Endothelial cell of umbilical vein (primary cell): ENCODE results near the gene DDX49. TPM values are rescaled to one million over a fixed set of nuclear protein-coding genes. Genes with fewer than 3 reads are reported as not detected.

Source experiments
- BruUV-seq: library from RNA; stranded (reverse); fragments of 400-500 nt; replicated peaks from 2 replicates; lab custom pipeline; 2021; lab: Mats Ljungman, UMichigan
- CTCF ChIA-PET: fragments of 300-600, 350-600 bp; sonication (Branson Sonifier 250); formaldehyde crosslinking; loops from one replicate; lab custom pipeline; 2021; ENCODE audit warnings: antibody characterized with exemption, inconsistent platforms; lab: Charles Lee
- POLR2A ChIA-PET: fragments of 300-600, 350-600 bp; sonication (Branson Sonifier 250); formaldehyde crosslinking; loops from one replicate; lab custom pipeline; 2021; ENCODE audit warnings: antibody characterized with exemption, inconsistent platforms; lab: Charles Lee
- DNase-seq: peaks from one replicate; pipeline ENCODE4 v3.0.0-alpha.2; 2011; ENCODE audit warnings: low read depth, low spot score
- FAIRE-seq: peaks from 2 replicates; lab custom pipeline; 2011; peaks lifted over from hg19 to GRCh38; lab: Jason Lieb, UNC
- H2AFZ ChIP-seq: 2 replicates; pipeline ENCODE4 v1.6.0; 2012; ENCODE audit warnings: low read depth, low read length, control low read depth, inconsistent platforms
- H3K27ac ChIP-seq: 2 replicates; pipeline ENCODE4 v1.5.1; 2011; ENCODE audit warnings: low read depth, mild to moderate bottlenecking, control low read depth, low read length, moderate library complexity; ENCODE audit not compliant: insufficient read depth
- H3K27me3 ChIP-seq, 2 experiments: 2 replicates each; pipeline versions ENCODE4 v1.6.0 to v1.6.1; 2011; ENCODE audit warnings: low read length in 2 of 2, mixed read lengths in 1 of 2; ENCODE audit not compliant: control insufficient read depth in 2 of 2, insufficient read depth in 2 of 2
- H3K36me3 ChIP-seq, 2 experiments: 2 replicates in 1 of 2; 3 replicates in 1 of 2; pipeline ENCODE4 v1.5.1; 2011; ENCODE audit warnings: low read length in 2 of 2, mild to moderate bottlenecking in 1 of 2, moderate library complexity in 1 of 2; ENCODE audit not compliant: control insufficient read depth in 2 of 2, insufficient read depth in 2 of 2; ENCODE audit errors: extremely low read depth in 1 of 2
- H3K4me1 ChIP-seq: 3 replicates; pipeline ENCODE4 v1.5.1; 2011; ENCODE audit warnings: mild to moderate bottlenecking, low read length; ENCODE audit not compliant: control insufficient read depth, insufficient read depth; ENCODE audit errors: extremely low read depth
- H3K4me2 ChIP-seq: 2 replicates; pipeline ENCODE4 v1.6.1; 2011; ENCODE audit warnings: low read length, control low read depth, mixed read lengths; ENCODE audit not compliant: insufficient read depth
- H3K4me3 ChIP-seq, 3 experiments: fragments of 200-600 bp in 1 of 3; sonication (generic), shearing (Covaris generic) in 1 of 3; replicated peaks in 1 of 3; 2 replicates each; pipeline ENCODE4 v1.5.1; 2011 to 2016; ENCODE audit warnings: control low read depth in 3 of 3, low read length in 3 of 3, mild to moderate bottlenecking in 2 of 3, inconsistent platforms in 1 of 3, low read depth in 1 of 3, moderate library complexity in 1 of 3; ENCODE audit not compliant: insufficient read depth in 1 of 3
- H3K79me2 ChIP-seq: 2 replicates; pipeline ENCODE4 v1.6.0; 2012; ENCODE audit warnings: low read length, inconsistent platforms; ENCODE audit not compliant: control insufficient read depth, insufficient read depth
- H3K9ac ChIP-seq: replicated peaks from 2 replicates; pipeline ENCODE3; 2011; ENCODE audit warnings: low read length, control low read depth; ENCODE audit not compliant: insufficient read depth; ENCODE audit errors: extremely low read depth
- H3K9me1 ChIP-seq: replicated peaks from 3 replicates; pipeline ENCODE4 v1.6.0; 2011; ENCODE audit warnings: mild to moderate bottlenecking, low read length; ENCODE audit not compliant: control insufficient read depth, insufficient read depth; ENCODE audit errors: extremely low read depth
- H3K9me3 ChIP-seq: replicated peaks from 2 replicates; pipeline ENCODE4 v1.5.1; 2012; ENCODE audit warnings: low read length, inconsistent platforms; ENCODE audit not compliant: control insufficient read depth, insufficient read depth
- H4K20me1 ChIP-seq: replicated peaks from 2 replicates; pipeline ENCODE3; 2011; ENCODE audit warnings: mild to moderate bottlenecking, low read length; ENCODE audit not compliant: control insufficient read depth, insufficient read depth; ENCODE audit errors: extremely low read depth
- EZH2 ChIP-seq: IDR thresholded peaks from 2 replicates; pipeline ENCODE4 v1.6.1; 2012; ENCODE audit warnings: borderline replicate concordance, low read depth, mild to moderate bottlenecking, moderate library complexity, low read length, inconsistent platforms; ENCODE audit not compliant: severe bottlenecking
- FOS ChIP-seq: IDR thresholded peaks from 2 replicates; pipeline ENCODE4 v1.6.1; 2011; ENCODE audit warnings: mild to moderate bottlenecking, low read length, moderate library complexity, borderline replicate concordance; ENCODE audit not compliant: insufficient read depth
- GATA2 ChIP-seq: IDR thresholded peaks from 2 replicates; pipeline ENCODE4 v1.7.0; 2011; ENCODE audit warnings: low read depth, mild to moderate bottlenecking, moderate library complexity, mixed read lengths, low read length; ENCODE audit not compliant: insufficient read length, insufficient read depth
- JUN ChIP-seq: IDR thresholded peaks from 2 replicates; pipeline ENCODE4 v1.6.1; 2011; ENCODE audit warnings: borderline replicate concordance, low read depth; ENCODE audit not compliant: insufficient read length, insufficient read depth
- MYC ChIP-seq: IDR thresholded peaks from one replicate; pipeline ENCODE4 v1.6.1; 2011; ENCODE audit warnings: mild to moderate bottlenecking, low read depth, low read length
- POLR2A ChIP-seq: IDR thresholded peaks from 2 replicates; pipeline ENCODE4 v1.6.1; 2012; ENCODE audit warnings: low read depth, mild to moderate bottlenecking, control low read depth, low read length
- POLR2AphosphoS5 ChIP-seq: IDR thresholded peaks from 2 replicates; pipeline ENCODE4 v1.6.1; 2012; ENCODE audit warnings: low read depth, mild to moderate bottlenecking, control low read depth, low read length, moderate library complexity; ENCODE audit not compliant: insufficient read depth
- dilution Hi-C: fragments of 300-500 bp; cut with MboI; formaldehyde crosslinking; loops from one replicate; pipeline ENCODE4 v1.15.0; 2019; ENCODE audit warnings: low sequenced_read_pairs; ENCODE audit not compliant: extremely low pct_ligation_motif_present
- intact Hi-C: fragments of 100-400 bp; cut with micrococcal nuclease; formaldehyde crosslinking; loops from one replicate; pipeline ENCODE4 v1.10.0; 2022
- polyA plus RNA-seq, 4 experiments: library from polyadenylated mRNA; depleted of rRNA in 3 of 4; stranded (reverse) in 3 of 4; unstranded in 1 of 4; fragments of >200 nt; gene quantifications; 2 replicates each; pipeline versions ENCODE4 v1.2.1 to v1.2.3, GENCODE V29; 2011 to 2012; ENCODE audit warnings: missing spikeins in 1 of 4
- total RNA-seq: library from RNA; stranded (reverse); gene quantifications from 2 replicates; pipeline ENCODE4 v1.2.3, GENCODE V29; 2021
- TF ChIP-seq, protein P1 (sequence below), 2 donors: IDR thresholded peaks; 1 replicate in 1 of 2; 2 replicates in 1 of 2; pipeline ENCODE4 v1.5.1; 2011; ENCODE audit warnings: low read length in 2 of 2, mild to moderate bottlenecking in 2 of 2, moderate library complexity in 2 of 2, control low read depth in 1 of 2, inconsistent platforms in 1 of 2, low read depth in 1 of 2; ENCODE audit not compliant: insufficient read depth in 1 of 2; ENCODE audit errors: extremely low read depth in 1 of 2
- TF ChIP-seq, protein P2 (sequence below): IDR thresholded peaks from 2 replicates; pipeline ENCODE4 v1.6.1; 2011; ENCODE audit not compliant: insufficient read depth, insufficient read length

DDX49 gene
- total and polyA plus RNA-seq, 2 donors (not counting 3 experiments of a cell fraction or from before 2014, with no cell fraction given), result 51.9 to 60.1 TPM

DNA sequence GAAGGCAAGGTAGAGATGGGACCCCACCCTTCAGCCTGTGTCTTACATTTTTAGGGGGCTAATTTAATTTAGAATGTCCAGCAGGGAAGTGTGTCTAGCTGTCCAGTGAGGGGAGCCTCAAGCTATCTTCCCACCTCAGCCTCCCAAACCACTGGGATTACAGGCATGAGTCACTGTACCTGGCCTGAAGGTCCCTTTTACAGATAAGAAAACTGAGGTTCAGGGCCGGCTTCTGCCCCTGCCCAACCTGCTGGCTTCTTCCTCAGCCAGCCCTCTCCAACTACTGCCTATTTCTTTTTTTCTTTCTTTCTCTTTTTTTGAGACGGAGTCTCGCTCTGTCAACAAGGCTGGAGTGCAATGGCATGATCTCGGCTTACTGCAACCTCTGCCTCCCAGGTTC, 40.9 kb downstream of the DDX49 start:
- CTCF ChIA-PET, result interaction anchor here (1.0 kb wide), 1 partner anchor 27 kb away, joined by 4 read pairs; no protein-coding TSS in a partner anchor
- POLR2A ChIA-PET, result interaction anchor here (0.9 kb wide), 1 partner anchor 22 kb away, joined by 3 read pairs; no protein-coding TSS in a partner anchor
- Histone ChIP-seq H2AFZ (no peak overlapping the region), H3K27me3 (no peaks in the 10 kb centered on the region), H4K20me1 (no peaks in the 10 kb centered on the region), H3K79me2 (no peaks in the 10 kb centered on the region), H3K36me3 (no peaks in the 10 kb centered on the region), H3K9ac (no peak overlapping the region), H3K27ac (no peak overlapping the region), H3K9me1 (no peaks in the 10 kb centered on the region), H3K4me1 (no peaks in the 10 kb centered on the region), H3K4me2 (no peak overlapping the region), H3K4me3 (no peak overlapping the region), H3K9me3 (no peaks in the 10 kb centered on the region)
- no TSS peak for BruUV-seq
- intact Hi-C loops, result no loop called here
- FAIRE-seq (no peak), DNase-seq (no peak)
- TF ChIP-seq MYC, result no peak
- no peak for TF ChIP-seq GATA2
- TF ChIP-seq, protein P1, sequence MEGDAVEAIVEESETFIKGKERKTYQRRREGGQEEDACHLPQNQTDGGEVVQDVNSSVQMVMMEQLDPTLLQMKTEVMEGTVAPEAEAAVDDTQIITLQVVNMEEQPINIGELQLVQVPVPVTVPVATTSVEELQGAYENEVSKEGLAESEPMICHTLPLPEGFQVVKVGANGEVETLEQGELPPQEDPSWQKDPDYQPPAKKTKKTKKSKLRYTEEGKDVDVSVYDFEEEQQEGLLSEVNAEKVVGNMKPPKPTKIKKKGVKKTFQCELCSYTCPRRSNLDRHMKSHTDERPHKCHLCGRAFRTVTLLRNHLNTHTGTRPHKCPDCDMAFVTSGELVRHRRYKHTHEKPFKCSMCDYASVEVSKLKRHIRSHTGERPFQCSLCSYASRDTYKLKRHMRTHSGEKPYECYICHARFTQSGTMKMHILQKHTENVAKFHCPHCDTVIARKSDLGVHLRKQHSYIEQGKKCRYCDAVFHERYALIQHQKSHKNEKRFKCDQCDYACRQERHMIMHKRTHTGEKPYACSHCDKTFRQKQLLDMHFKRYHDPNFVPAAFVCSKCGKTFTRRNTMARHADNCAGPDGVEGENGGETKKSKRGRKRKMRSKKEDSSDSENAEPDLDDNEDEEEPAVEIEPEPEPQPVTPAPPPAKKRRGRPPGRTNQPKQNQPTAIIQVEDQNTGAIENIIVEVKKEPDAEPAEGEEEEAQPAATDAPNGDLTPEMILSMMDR (IDR thresholded peaks at IDR 0.05; ENCODE audit: extremely low read depth in 1 of 2, insufficient read depth in 1 of 2, low read depth in 1 of 2, low read length in 2 of 2), result no peak
- no peak for TF ChIP-seq FOS
- no peak for TF ChIP-seq POLR2A
- no peak for TF ChIP-seq JUN
- no peak for TF ChIP-seq EZH2
- TF ChIP-seq, protein P2, sequence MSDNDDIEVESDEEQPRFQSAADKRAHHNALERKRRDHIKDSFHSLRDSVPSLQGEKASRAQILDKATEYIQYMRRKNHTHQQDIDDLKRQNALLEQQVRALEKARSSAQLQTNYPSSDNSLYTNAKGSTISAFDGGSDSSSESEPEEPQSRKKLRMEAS, result no peak
- TF ChIP-seq POLR2AphosphoS5, result no peak
- dilution Hi-C loops, result no loop called here
